GM12878 (cell line): ENCODE measurements around the gene ABHD13. TPM values are rescaled to one million over a fixed set of nuclear protein-coding genes. Genes with fewer than 3 reads are reported as not detected.

Source experiments
- ATAC-seq: fragments of 200-7000 bp; cut with Tn5 transposase; 3 replicates; pipeline ENCODE4 v1.9.1; 2020; ENCODE audit warnings: mild to moderate bottlenecking, moderate library complexity
- BruUV-seq: library from RNA; stranded (reverse); fragments of 400-500 nt; replicated peaks from 2 replicates; lab custom pipeline; 2021; lab: Mats Ljungman, UMichigan
- CTCF ChIA-PET: fragments of 300-600 bp; sonication (Branson Sonifier 250); formaldehyde crosslinking; extraction: SDS; loops from one replicate; lab custom pipeline; 2021; ENCODE audit warnings: inconsistent platforms; lab: Yijun Ruan, JAX
- POLR2A ChIA-PET: fragments of 350-600 bp; formaldehyde crosslinking; extraction: SDS; loops from one replicate; lab custom pipeline; 2021; ENCODE audit warnings: inconsistent platforms; lab: Charles Lee
- RAD21 ChIA-PET: fragments of 300-600 bp; sonication (Branson Sonifier 250); formaldehyde crosslinking; loops from one replicate; lab custom pipeline; 2023; ENCODE audit warnings: antibody characterized with exemption; ENCODE audit not compliant: unreplicated experiment; lab: Charles Lee
- SMC1A ChIA-PET: fragments of 300-600 bp; sonication (Branson Sonifier 250); formaldehyde crosslinking; loops from one replicate; lab custom pipeline; 2023; ENCODE audit not compliant: unreplicated experiment, uncharacterized antibody; lab: Charles Lee
- DNase-seq: peaks from one replicate; pipeline ENCODE4 v3.0.0-alpha.2; 2011; ENCODE audit warnings: low read depth, low spot score
- FAIRE-seq: peaks from 3 replicates; lab custom pipeline; 2011; peaks lifted over from hg19 to GRCh38; lab: Jason Lieb, UNC
- H2AFZ ChIP-seq: 2 replicates; pipeline ENCODE4 v1.6.0; 2011; ENCODE audit warnings: low read depth, low read length, control low read depth; ENCODE audit not compliant: control insufficient read depth
- H3K27ac ChIP-seq: 2 replicates; pipeline ENCODE4 v1.5.1; 2011; ENCODE audit warnings: control low read depth; ENCODE audit not compliant: control insufficient read depth, insufficient read depth
- H3K27me3 ChIP-seq, 2 experiments: replicated peaks in 1 of 2; 2 replicates each; pipeline versions ENCODE4 v1.6.0 to v1.6.1; 2011; ENCODE audit warnings: low read length in 1 of 2; ENCODE audit not compliant: control insufficient read depth in 2 of 2, insufficient read depth in 2 of 2
- H3K36me3 ChIP-seq, 2 experiments: 2 replicates each; pipeline ENCODE4 v1.5.1; 2011; ENCODE audit warnings: low read length in 1 of 2; ENCODE audit not compliant: control insufficient read depth in 2 of 2, insufficient read depth in 2 of 2
- H3K4me1 ChIP-seq: 2 replicates; pipeline ENCODE4 v1.6.1; 2011; ENCODE audit warnings: mild to moderate bottlenecking, low read length, moderate library complexity, mixed read lengths; ENCODE audit not compliant: control insufficient read depth, insufficient read depth
- H3K4me2 ChIP-seq: 2 replicates; pipeline ENCODE4 v1.6.0; 2011; ENCODE audit warnings: control low read depth; ENCODE audit not compliant: control insufficient read depth, insufficient read depth
- H3K4me3 ChIP-seq: fragments of 200-600 bp; sonication (generic); 2 replicates; pipeline ENCODE4 v1.5.1; 2016
- H3K79me2 ChIP-seq: 2 replicates; pipeline ENCODE4 v1.6.0; 2011; ENCODE audit warnings: low read length; ENCODE audit not compliant: control insufficient read depth, insufficient read depth
- H3K9ac ChIP-seq: 2 replicates; pipeline ENCODE4 v1.8.0; 2011; ENCODE audit warnings: low read length, control low read depth, mixed read lengths; ENCODE audit not compliant: control insufficient read depth, insufficient read depth
- H3K9me3 ChIP-seq: replicated peaks from 3 replicates; pipeline ENCODE4 v1.5.1; 2011; ENCODE audit warnings: mild to moderate bottlenecking, low read length; ENCODE audit not compliant: control insufficient read depth, insufficient read depth
- H4K20me1 ChIP-seq: 2 replicates; pipeline ENCODE4 v1.6.0; 2011; ENCODE audit not compliant: control insufficient read depth, insufficient read depth
- CHD2 ChIP-seq: IDR thresholded peaks from 2 replicates; pipeline ENCODE4 v1.6.1; 2011; ENCODE audit warnings: low read depth, low read length, improper control_type of control experiment, borderline replicate concordance
- FOS ChIP-seq: IDR thresholded peaks from 3 replicates; pipeline ENCODE4 v1.6.1; 2011; ENCODE audit warnings: borderline replicate concordance; ENCODE audit not compliant: insufficient read length; ENCODE audit errors: extremely low read depth
- IKZF1 ChIP-seq: fragments of 450-650 bp; conservative IDR thresholded peaks from 2 replicates; pipeline ENCODE4 v1.6.1; 2017; ENCODE audit warnings: antibody characterized with exemption, mild to moderate bottlenecking
- JUNB ChIP-seq: IDR thresholded peaks from 2 replicates; pipeline ENCODE4 v1.6.1; 2016; ENCODE audit warnings: antibody characterized with exemption, mild to moderate bottlenecking
- JUND ChIP-seq: IDR thresholded peaks from 2 replicates; pipeline ENCODE4 v1.6.1; 2012; ENCODE audit warnings: low read depth, mild to moderate bottlenecking, low read length, improper control_type of control experiment, moderate library complexity
- KAT2A ChIP-seq: conservative IDR thresholded peaks from 2 replicates; pipeline ENCODE4 v1.6.1; 2011; ENCODE audit warnings: low read depth, low read length; ENCODE audit not compliant: control insufficient read depth
- MTA3 ChIP-seq: IDR thresholded peaks from 2 replicates; pipeline ENCODE4 v1.6.1; 2012; ENCODE audit warnings: low read length, inconsistent platforms, borderline replicate concordance
- NBN ChIP-seq: fragments of 450-650 bp; IDR thresholded peaks from 2 replicates; pipeline ENCODE4 v1.6.1; 2016
- NFXL1 ChIP-seq: fragments of 450-650 bp; IDR thresholded peaks from 2 replicates; pipeline ENCODE4 v1.6.1; 2017; ENCODE audit warnings: antibody characterized with exemption, mild to moderate bottlenecking, borderline replicate concordance
- RB1 ChIP-seq: fragments of 450-650 bp; formaldehyde crosslinking; IDR thresholded peaks from 2 replicates; pipeline ENCODE4 v1.6.1; 2017; ENCODE audit warnings: mild to moderate bottlenecking, borderline replicate concordance
- RBBP5 ChIP-seq: fragments of 200-600 bp; sonication (generic); conservative IDR thresholded peaks from 2 replicates; pipeline ENCODE4 v1.6.1; 2016
- RELA ChIP-seq: fragments of 450-650 bp; IDR thresholded peaks from 2 replicates; pipeline ENCODE4 v1.8.0; 2014; ENCODE audit warnings: borderline replicate concordance; ENCODE audit not compliant: partially characterized antibody
- STAT3 ChIP-seq: IDR thresholded peaks from 2 replicates; pipeline ENCODE4 v1.6.1; 2011; ENCODE audit warnings: low read depth, low read length, improper control_type of control experiment
- TBL1XR1 ChIP-seq: IDR thresholded peaks from 2 replicates; pipeline ENCODE4 v1.6.1; 2012; ENCODE audit warnings: low read depth, low read length, improper control_type of control experiment
- TCF3 ChIP-seq: IDR thresholded peaks from 2 replicates; pipeline ENCODE4 v1.6.1; 2012; ENCODE audit warnings: low read depth, mild to moderate bottlenecking, low read length, borderline replicate concordance; ENCODE audit not compliant: insufficient read depth
- YY1 ChIP-seq: IDR thresholded peaks from 2 replicates; pipeline ENCODE4 v1.6.1; 2011; ENCODE audit warnings: low read depth, mild to moderate bottlenecking, low read length
- WGBS: methylation state at CpG from one replicate; pipeline ENCODE4 v1.1.6; 2016; ENCODE audit warnings: low lambda C conversion rate; ENCODE audit not compliant: insufficient replicate concordance, insufficient coverage; ENCODE audit errors: missing lambda C conversion rate; 5-methylcytosine and 5-hydroxymethylcytosine counted together
- in situ Hi-C: fragments of 300-500 bp; cut with MboI; formaldehyde crosslinking; loops from 9 replicates; pipeline ENCODE4 v1.14.3; 2018; ENCODE audit warnings: mixed read lengths
- intact Hi-C: fragments of 100-400 bp; cut with micrococcal nuclease; formaldehyde crosslinking; loops from one replicate; pipeline ENCODE4 v1.14.2; 2022; ENCODE audit not compliant: unreplicated experiment
- polyA plus RNA-seq, 11 experiments: library from polyadenylated mRNA; depleted of rRNA in 4 of 11; unstranded in 6 of 11; stranded (reverse) in 5 of 11; fragments of >200 nt; fragmentation: Nextera tagmentation in 4 of 11; fragmentation: Illumina TruSeq in 1 of 11; extraction: Ambion mirVana in 4 of 11; extraction: Trizol in 1 of 11; gene quantifications; 1 replicate in 1 of 11; 2 replicates in 10 of 11; pipeline versions ENCODE4 v1.2.1 to v1.2.3, GENCODE V29; 2011 to 2016; ENCODE audit warnings: inconsistent platforms in 2 of 11, missing spikeins in 2 of 11, low read depth in 1 of 11
- total RNA-seq, 4 experiments: library from RNA; depleted of rRNA in 3 of 4; stranded (reverse); fragments of >200 nt in 3 of 4; fragmentation: Illumina TruSeq in 1 of 4; extraction: Trizol in 1 of 4; gene quantifications; 2 replicates each; pipeline versions ENCODE4 v1.2.1 to v1.2.3, GENCODE V29; 2013 to 2021
- TF ChIP-seq, protein P1 (sequence below): fragments of 450-650 bp; IDR thresholded peaks from 2 replicates; pipeline ENCODE4 v1.6.1; 2017; ENCODE audit warnings: borderline replicate concordance
- TF ChIP-seq, protein P2 (sequence below): IDR thresholded peaks from 2 replicates; pipeline ENCODE4 v1.6.1; 2012; ENCODE audit warnings: low read depth, low read length, improper control_type of control experiment
- TF ChIP-seq, protein P3 (sequence below): IDR thresholded peaks from 2 replicates; pipeline ENCODE4 v1.6.1; 2012; ENCODE audit warnings: mild to moderate bottlenecking, low read depth, low read length

Gene ABHD13
- total and polyA plus RNA-seq, 10 of the 15 experiments (the other 5 are each of a cell fraction or from before 2014, with no cell fraction given), result 3.2 to 10.7 (median 6.5) TPM

DNA sequence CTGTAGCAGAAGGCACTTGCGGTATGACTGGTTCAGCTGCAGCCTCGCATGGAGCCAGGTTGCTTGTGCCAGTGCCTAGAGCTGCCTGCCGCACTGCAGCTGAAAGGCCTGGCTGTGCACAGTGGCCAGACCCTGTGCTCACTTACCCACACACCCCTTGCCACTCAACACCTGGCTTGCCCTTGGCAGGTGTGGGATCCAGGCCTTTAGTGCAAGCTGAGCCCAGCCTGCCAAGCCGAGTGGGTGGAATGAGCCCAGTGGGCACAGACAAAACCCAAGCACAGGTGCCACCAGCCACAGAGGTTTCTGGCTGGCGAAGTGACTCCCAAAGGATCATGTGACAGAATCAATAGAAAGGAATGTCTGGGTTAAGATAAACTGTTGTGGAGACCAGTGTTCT is 22.3 kb upstream of the ABHD13 start:
- H3K79me2 ChIP-seq, result no peaks in the 10 kb centered on the region
- FAIRE-seq (no peak), ATAC-seq (no peak), DNase-seq (no peak)
- no peaks in the 10 kb centered on the region for H4K20me1 ChIP-seq
- H2AFZ ChIP-seq, result no peak overlapping the region
- no peak overlapping the region for H3K9ac ChIP-seq
- H3K4me2 ChIP-seq, result no peak overlapping the region
- ChIA-PET RAD21 (no interaction called here), CTCF (interaction anchor here (0.6 to 1.5 kb wide), 2 partner anchors 12 to 20 kb away, joined by 3 read pairs; no protein-coding TSS in a partner anchor), SMC1A (no interaction called here), POLR2A (no interaction called here)
- no TSS peak for BruUV-seq
- H3K27me3 ChIP-seq, result no peaks in the 10 kb centered on the region
- no peaks in the 10 kb centered on the region for H3K4me1 ChIP-seq
- 42% methylated on average over 5 of the region's 5 CpGs for WGBS
- H3K27ac ChIP-seq, result no peak overlapping the region
- intact Hi-C loops, result no loop called here
- peaks cover 2% of the 10 kb centered on the region; the same call in 1 of the 3 replicates for H3K9me3 ChIP-seq
- no peak overlapping the region for H3K4me3 ChIP-seq
- in situ Hi-C loops, result no loop called here
- no peaks in the 10 kb centered on the region for H3K36me3 ChIP-seq
- TF ChIP-seq MTA3 (no peak), RB1 (no peak), FOS (no peak), JUND (no peak), CHD2 (no peak), TCF3 (no peak), IKZF1 (no peak), RBBP5 (no peak), KAT2A (no peak), STAT3 (no peak), YY1 (no peak), NBN (no peak), RELA (no peak), NFXL1 (no peak), JUNB (no peak), TBL1XR1 (no peak)
- TF ChIP-seq, protein P1, sequence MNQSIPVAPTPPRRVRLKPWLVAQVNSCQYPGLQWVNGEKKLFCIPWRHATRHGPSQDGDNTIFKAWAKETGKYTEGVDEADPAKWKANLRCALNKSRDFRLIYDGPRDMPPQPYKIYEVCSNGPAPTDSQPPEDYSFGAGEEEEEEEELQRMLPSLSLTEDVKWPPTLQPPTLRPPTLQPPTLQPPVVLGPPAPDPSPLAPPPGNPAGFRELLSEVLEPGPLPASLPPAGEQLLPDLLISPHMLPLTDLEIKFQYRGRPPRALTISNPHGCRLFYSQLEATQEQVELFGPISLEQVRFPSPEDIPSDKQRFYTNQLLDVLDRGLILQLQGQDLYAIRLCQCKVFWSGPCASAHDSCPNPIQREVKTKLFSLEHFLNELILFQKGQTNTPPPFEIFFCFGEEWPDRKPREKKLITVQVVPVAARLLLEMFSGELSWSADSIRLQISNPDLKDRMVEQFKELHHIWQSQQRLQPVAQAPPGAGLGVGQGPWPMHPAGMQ, result no peak
- TF ChIP-seq, protein P2, sequence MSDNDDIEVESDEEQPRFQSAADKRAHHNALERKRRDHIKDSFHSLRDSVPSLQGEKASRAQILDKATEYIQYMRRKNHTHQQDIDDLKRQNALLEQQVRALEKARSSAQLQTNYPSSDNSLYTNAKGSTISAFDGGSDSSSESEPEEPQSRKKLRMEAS, result no peak
- TF ChIP-seq, protein P3, sequence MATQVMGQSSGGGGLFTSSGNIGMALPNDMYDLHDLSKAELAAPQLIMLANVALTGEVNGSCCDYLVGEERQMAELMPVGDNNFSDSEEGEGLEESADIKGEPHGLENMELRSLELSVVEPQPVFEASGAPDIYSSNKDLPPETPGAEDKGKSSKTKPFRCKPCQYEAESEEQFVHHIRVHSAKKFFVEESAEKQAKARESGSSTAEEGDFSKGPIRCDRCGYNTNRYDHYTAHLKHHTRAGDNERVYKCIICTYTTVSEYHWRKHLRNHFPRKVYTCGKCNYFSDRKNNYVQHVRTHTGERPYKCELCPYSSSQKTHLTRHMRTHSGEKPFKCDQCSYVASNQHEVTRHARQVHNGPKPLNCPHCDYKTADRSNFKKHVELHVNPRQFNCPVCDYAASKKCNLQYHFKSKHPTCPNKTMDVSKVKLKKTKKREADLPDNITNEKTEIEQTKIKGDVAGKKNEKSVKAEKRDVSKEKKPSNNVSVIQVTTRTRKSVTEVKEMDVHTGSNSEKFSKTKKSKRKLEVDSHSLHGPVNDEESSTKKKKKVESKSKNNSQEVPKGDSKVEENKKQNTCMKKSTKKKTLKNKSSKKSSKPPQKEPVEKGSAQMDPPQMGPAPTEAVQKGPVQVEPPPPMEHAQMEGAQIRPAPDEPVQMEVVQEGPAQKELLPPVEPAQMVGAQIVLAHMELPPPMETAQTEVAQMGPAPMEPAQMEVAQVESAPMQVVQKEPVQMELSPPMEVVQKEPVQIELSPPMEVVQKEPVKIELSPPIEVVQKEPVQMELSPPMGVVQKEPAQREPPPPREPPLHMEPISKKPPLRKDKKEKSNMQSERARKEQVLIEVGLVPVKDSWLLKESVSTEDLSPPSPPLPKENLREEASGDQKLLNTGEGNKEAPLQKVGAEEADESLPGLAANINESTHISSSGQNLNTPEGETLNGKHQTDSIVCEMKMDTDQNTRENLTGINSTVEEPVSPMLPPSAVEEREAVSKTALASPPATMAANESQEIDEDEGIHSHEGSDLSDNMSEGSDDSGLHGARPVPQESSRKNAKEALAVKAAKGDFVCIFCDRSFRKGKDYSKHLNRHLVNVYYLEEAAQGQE, result no peak
